ENCODE results near the gene MDH2. TPM values are rescaled to one million over a fixed set of nuclear protein-coding genes. Genes with fewer than 3 reads are reported as not detected.
"Not testable (repeated sequence)": the region's sequence is repeated elsewhere in the genome, so short reads cannot be mapped to it uniquely, and the experiment has no call there.

Gene MDH2
- total RNA-seq, 1 donor, result 36.6 TPM

- Histone ChIP-seq H3K4me2 (ENCODE audit: insufficient read depth, low read length) (no peak overlapping the region), H3K27ac (ENCODE audit: low read depth, low read length) (no peak overlapping the region), H2AFZ (ENCODE audit: low read length) (no peak overlapping the region), H3K9me3 (ENCODE audit: low read depth, low read length) (no peaks in the 10 kb centered on the region), H3K36me3 (ENCODE audit: insufficient read depth, low read length) (peaks cover 46% of the 10 kb centered on the region), H3K79me2 (ENCODE audit: insufficient read depth, low read length) (no peaks in the 10 kb centered on the region), H3K27me3 (ENCODE audit: insufficient read depth, low read length) (no peaks in the 10 kb centered on the region), H4K20me1 (ENCODE audit: insufficient read depth, low read length) (peaks cover 6% of the 10 kb centered on the region), H3K4me3 (ENCODE audit: insufficient read depth, low read length) (no peak overlapping the region), H3K4me1 (ENCODE audit: insufficient read depth, low read length) (no peaks in the 10 kb centered on the region)
- DNase-seq (ENCODE audit: insufficient read length, low spot score, missing footprints), result no peak
- TF ChIP-seq CTCF (IDR thresholded peaks at IDR 0.05; ENCODE audit: extremely low read depth, low read depth, low read length), result no peak
Observed at GRCh38 chr7:76022026-76022780, 25.7 kb upstream of the MDH2 start.

GRCh38 chr7:76023002-76023401 lies 24.9 kb upstream of the MDH2 start:
- Histone ChIP-seq H2AFZ (ENCODE audit: low read length) (no peak overlapping the region), H3K4me2 (ENCODE audit: insufficient read depth, low read length) (no peak overlapping the region), H3K36me3 (ENCODE audit: insufficient read depth, low read length) (peaks cover 49% of the 10 kb centered on the region), H3K27ac (ENCODE audit: low read depth, low read length) (no peak overlapping the region), H3K79me2 (ENCODE audit: insufficient read depth, low read length) (no peaks in the 10 kb centered on the region), H3K27me3 (ENCODE audit: insufficient read depth, low read length) (no peaks in the 10 kb centered on the region), H4K20me1 (ENCODE audit: insufficient read depth, low read length) (peaks cover 6% of the 10 kb centered on the region), H3K9me3 (ENCODE audit: low read depth, low read length) (no peaks in the 10 kb centered on the region), H3K4me1 (ENCODE audit: insufficient read depth, low read length) (no peaks in the 10 kb centered on the region), H3K4me3 (ENCODE audit: insufficient read depth, low read length) (no peak overlapping the region)
- TF ChIP-seq CTCF (IDR thresholded peaks at IDR 0.05; ENCODE audit: extremely low read depth, low read depth, low read length), result no peak
- DNase-seq (ENCODE audit: insufficient read length, low spot score, missing footprints), result no peak

GRCh38 chr7:76029682-76030081 lies 18.2 kb upstream of the MDH2 start:
- not testable (repeated sequence) for H3K4me3 ChIP-seq (ENCODE audit: insufficient read depth, low read length); H3K4me1 ChIP-seq (ENCODE audit: insufficient read depth, low read length); H3K27ac ChIP-seq (ENCODE audit: low read depth, low read length); H3K27me3 ChIP-seq (ENCODE audit: insufficient read depth, low read length); H3K4me2 ChIP-seq (ENCODE audit: insufficient read depth, low read length); DNase-seq (ENCODE audit: insufficient read length, low spot score, missing footprints); H4K20me1 ChIP-seq (ENCODE audit: insufficient read depth, low read length); H3K9me3 ChIP-seq (ENCODE audit: low read depth, low read length); H2AFZ ChIP-seq (ENCODE audit: low read length); H3K79me2 ChIP-seq (ENCODE audit: insufficient read depth, low read length)
- H3K36me3 ChIP-seq (ENCODE audit: insufficient read depth, low read length), result peaks cover 21% of the 10 kb centered on the region

GRCh38 chr7:76031964-76032363 lies 15.9 kb upstream of the MDH2 start:
- no peak for TF ChIP-seq CTCF (IDR thresholded peaks at IDR 0.05; ENCODE audit: extremely low read depth, low read depth, low read length)
- no peaks in the 10 kb centered on the region for H3K27me3 ChIP-seq (ENCODE audit: insufficient read depth, low read length)
- peaks cover 6% of the 10 kb centered on the region for H4K20me1 ChIP-seq (ENCODE audit: insufficient read depth, low read length)
- H3K4me1 ChIP-seq (ENCODE audit: insufficient read depth, low read length), result peaks cover under 1% of the 10 kb centered on the region
- no peak overlapping the region for H3K27ac ChIP-seq (ENCODE audit: low read depth, low read length)
- H3K9me3 ChIP-seq (ENCODE audit: low read depth, low read length), result no peaks in the 10 kb centered on the region
- H3K4me3 ChIP-seq (ENCODE audit: insufficient read depth, low read length), result no peak overlapping the region
- DNase-seq (ENCODE audit: insufficient read length, low spot score, missing footprints), result no peak
- H3K4me2 ChIP-seq (ENCODE audit: insufficient read depth, low read length), result no peak overlapping the region
- H2AFZ ChIP-seq (ENCODE audit: low read length), result no peak overlapping the region
- H3K36me3 ChIP-seq (ENCODE audit: insufficient read depth, low read length), result peaks cover 12% of the 10 kb centered on the region
- peaks cover 12% of the 10 kb centered on the region for H3K79me2 ChIP-seq (ENCODE audit: insufficient read depth, low read length)
